Vagina (tissue), 2 donors: ENCODE results near the gene CASP10. TPM values are rescaled to one million over a fixed set of nuclear protein-coding genes. Genes with fewer than 3 reads are reported as not detected.
"Not testable (repeated sequence)": the region's sequence is repeated elsewhere in the genome, so short reads cannot be mapped to it uniquely, and the experiment has no call there.

Experiments
- DNase-seq, 2 donors: peaks; one replicate each; pipeline ENCODE4 v3.0.0-alpha.2; 2017; ENCODE audit errors: extremely low spot score in 2 of 2
- H3K27ac ChIP-seq: fragments of 200-600 bp; sonication (generic); one replicate; pipeline ENCODE4 v1.5.1; 2019
- H3K27me3 ChIP-seq: fragments of 200-600 bp; sonication (generic); one replicate; pipeline ENCODE4 v1.5.1; 2019
- H3K36me3 ChIP-seq, 2 donors: fragments of 200-600 bp; sonication (generic); one replicate each; pipeline ENCODE4 v1.5.1; 2017 to 2019
- H3K4me1 ChIP-seq: fragments of 200-600 bp; sonication (generic); one replicate; pipeline ENCODE4 v1.5.1; 2019
- H3K4me3 ChIP-seq, 2 donors: fragments of 200-600 bp; sonication (generic); 1 replicate in 1 of 2; 2 replicates in 1 of 2; pipeline ENCODE4 v1.5.1; 2016 to 2019
- H3K9me3 ChIP-seq: fragments of 200-600 bp; sonication (generic); one replicate; pipeline ENCODE4 v1.5.1; 2019
- POLR2A ChIP-seq, 2 donors: fragments of 450-650 bp; IDR thresholded peaks; one replicate each; pipeline ENCODE4 v1.6.1; 2017; ENCODE audit warnings: antibody characterized with exemption in 2 of 2, mild to moderate bottlenecking in 2 of 2, moderate library complexity in 2 of 2
- POLR2AphosphoS5 ChIP-seq, 2 donors: sonication (generic); formaldehyde crosslinking; IDR thresholded peaks; one replicate each; pipeline ENCODE4 v1.9.0; 2017; ENCODE audit warnings: antibody characterized with exemption in 2 of 2, mild to moderate bottlenecking in 2 of 2, low read depth in 1 of 2; ENCODE audit not compliant: insufficient read depth in 1 of 2
- intact Hi-C: fragments of 100-400 bp; cut with DNase I; formaldehyde crosslinking; loops from one replicate; pipeline ENCODE4 v1.15.1; 2023
- total RNA-seq: library from RNA; depleted of rRNA; stranded (reverse); fragments of >200 nt; gene quantifications from one replicate; pipeline ENCODE4 v1.2.3, GENCODE V29; 2016
- TF ChIP-seq, protein P1 (sequence below), 3 experiments: fragments of 450-650 bp in 2 of 3; fragments of 200-600 bp in 1 of 3; sonication (generic) in 1 of 3; IDR thresholded peaks; one replicate each; pipeline ENCODE4 v1.5.1; 2017 to 2019; ENCODE audit warnings: antibody characterized with exemption in 3 of 3, mild to moderate bottlenecking in 2 of 3, moderate library complexity in 2 of 3

The CASP10 gene
- total RNA-seq, 1 donor from 2014 or later, result 8.3 TPM

DNA sequence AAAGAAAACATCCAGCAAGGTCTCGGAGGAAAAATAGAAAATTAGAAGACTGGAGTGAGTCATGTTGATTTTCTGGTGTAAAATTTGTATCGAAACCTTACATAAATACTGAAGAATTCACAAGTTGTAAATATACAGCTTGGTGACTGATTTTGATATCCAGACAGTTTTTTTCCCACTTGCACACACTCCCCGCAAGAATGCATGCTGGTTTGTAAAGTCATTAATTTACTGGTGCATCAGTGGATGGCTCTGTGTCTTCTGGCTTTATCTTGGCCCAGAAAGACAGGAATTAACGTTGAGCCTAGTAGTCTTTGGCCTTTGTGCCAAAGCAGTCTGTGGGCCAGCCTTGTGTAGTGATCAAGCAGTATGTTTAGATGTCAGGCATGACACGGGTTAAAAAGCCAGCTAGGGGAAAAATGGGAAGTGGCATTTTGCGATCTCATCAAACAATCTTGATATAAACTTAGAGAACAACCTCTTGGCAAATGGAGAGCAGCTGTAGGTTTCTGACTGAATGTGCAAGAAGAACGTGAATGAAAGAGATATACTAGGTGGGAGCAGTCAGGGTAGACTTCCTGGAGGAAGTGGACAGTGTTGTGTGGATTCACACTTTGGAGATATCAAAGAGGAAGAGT, 54.7 kb downstream of the CASP10 start:
- Histone ChIP-seq H3K4me1 (peaks cover 14% of the 10 kb centered on the region), H3K36me3 (no peaks in the 10 kb centered on the region), H3K27me3 (no peaks in the 10 kb centered on the region), H3K27ac (no peak overlapping the region), H3K9me3 (no peaks in the 10 kb centered on the region), H3K4me3 (no peak overlapping the region)
- intact Hi-C loops, result loop anchor here (10.0 kb wide), 1 partner anchor 127 kb away; no protein-coding TSS in a partner anchor
- DNase-seq, result peak in 1 of 2 donors; percentile 60
- TF ChIP-seq, protein P1, sequence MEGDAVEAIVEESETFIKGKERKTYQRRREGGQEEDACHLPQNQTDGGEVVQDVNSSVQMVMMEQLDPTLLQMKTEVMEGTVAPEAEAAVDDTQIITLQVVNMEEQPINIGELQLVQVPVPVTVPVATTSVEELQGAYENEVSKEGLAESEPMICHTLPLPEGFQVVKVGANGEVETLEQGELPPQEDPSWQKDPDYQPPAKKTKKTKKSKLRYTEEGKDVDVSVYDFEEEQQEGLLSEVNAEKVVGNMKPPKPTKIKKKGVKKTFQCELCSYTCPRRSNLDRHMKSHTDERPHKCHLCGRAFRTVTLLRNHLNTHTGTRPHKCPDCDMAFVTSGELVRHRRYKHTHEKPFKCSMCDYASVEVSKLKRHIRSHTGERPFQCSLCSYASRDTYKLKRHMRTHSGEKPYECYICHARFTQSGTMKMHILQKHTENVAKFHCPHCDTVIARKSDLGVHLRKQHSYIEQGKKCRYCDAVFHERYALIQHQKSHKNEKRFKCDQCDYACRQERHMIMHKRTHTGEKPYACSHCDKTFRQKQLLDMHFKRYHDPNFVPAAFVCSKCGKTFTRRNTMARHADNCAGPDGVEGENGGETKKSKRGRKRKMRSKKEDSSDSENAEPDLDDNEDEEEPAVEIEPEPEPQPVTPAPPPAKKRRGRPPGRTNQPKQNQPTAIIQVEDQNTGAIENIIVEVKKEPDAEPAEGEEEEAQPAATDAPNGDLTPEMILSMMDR (IDR thresholded peaks at IDR 0.05), result no peak
- TF ChIP-seq POLR2A (IDR thresholded peaks at IDR 0.05), result no peak
- no peak for TF ChIP-seq POLR2AphosphoS5 (IDR thresholded peaks at IDR 0.05; ENCODE audit: insufficient read depth in 1 of 2, low read depth in 1 of 2)

DNA sequence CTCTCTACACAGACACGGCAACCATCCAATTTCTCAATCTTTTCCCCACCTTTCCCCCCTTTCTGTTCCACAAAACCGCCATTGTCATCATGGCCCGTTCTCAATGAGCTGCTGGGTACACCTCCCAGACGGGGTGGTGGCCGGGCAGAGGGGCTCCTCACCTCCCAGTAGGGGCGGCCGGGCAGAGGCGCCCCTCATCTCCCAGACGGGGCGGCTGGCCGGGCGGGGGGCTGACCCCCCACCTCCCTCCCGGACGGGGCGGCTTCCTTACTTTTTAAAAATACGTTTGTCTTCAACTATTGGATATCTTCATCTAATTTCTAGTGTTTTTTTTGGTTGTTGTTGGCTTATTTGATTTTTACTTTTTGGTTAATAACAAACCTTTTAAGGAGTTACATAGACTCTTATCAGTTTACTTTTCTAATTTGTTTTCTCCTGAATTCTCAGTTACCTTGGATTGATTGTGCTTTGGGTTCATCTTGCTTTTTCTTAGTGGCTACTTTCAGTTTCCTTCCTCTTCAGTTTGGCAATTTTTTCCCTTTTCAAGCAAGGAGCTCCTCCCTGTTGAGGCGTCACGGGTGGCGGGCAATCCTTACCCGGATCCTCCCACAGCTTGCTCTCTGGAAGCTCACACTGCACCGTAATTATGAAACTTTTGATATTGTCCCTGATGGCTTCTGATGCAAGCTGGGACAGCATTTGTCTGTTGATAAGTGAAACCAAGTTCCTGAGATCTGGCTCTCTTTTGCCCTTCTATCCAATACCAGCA, 56.4 kb downstream of the CASP10 start:
- H3K9me3 ChIP-seq, H3K4me3 ChIP-seq, H3K36me3 ChIP-seq, H3K27me3 ChIP-seq, H3K4me1 ChIP-seq: not testable (repeated sequence)
- intact Hi-C loops, result loop anchor here (10.0 kb wide), 1 partner anchor 125 kb away; no protein-coding TSS in a partner anchor
- peak overlapping the region; percentile 48 for H3K27ac ChIP-seq
- peak in 1 of 2 donors; percentile 87 for DNase-seq

DNA sequence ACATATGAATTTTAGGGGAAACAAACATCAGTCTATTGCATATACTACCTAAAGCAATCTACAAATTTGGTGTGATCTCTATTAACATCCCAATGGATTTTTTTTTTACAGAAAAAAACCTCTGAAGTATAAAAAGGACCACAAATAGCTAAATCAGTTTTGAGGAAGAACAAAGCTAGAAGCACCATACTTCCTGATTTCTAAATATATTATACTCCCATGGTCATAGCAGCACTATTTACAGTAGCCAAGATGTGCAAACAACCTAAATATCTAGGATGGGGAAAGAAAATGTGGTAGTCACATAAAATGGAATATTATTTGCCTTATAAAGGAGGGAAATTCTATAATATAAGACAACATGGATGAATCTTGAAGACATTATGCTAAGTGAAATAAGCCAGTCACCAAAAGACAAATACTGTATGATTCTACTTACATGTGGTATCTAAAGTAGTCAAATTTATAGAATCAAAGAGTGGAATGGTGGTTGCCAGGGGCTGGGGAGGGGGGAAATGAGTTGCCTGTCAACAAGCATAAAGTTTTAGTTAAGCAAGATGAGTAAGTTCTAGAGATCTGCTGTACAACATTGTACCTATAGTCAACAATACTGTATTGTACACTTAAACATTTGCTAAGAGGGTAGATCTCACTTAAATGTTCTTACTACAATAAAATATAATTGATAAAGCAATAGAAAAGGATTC, 59.8 kb downstream of the CASP10 start:
- Histone ChIP-seq H3K36me3 (no peaks in the 10 kb centered on the region), H3K4me1 (peaks cover 5% of the 10 kb centered on the region), H3K27me3 (no peaks in the 10 kb centered on the region), H3K27ac (no peak overlapping the region), H3K4me3 (no peak overlapping the region), H3K9me3 (no peaks in the 10 kb centered on the region)
- intact Hi-C loops, result no loop called here
- TF ChIP-seq POLR2AphosphoS5 (IDR thresholded peaks at IDR 0.05; ENCODE audit: insufficient read depth in 1 of 2, low read depth in 1 of 2), result no peak
- TF ChIP-seq POLR2A (IDR thresholded peaks at IDR 0.05), result no peak
- TF ChIP-seq, protein P1 (IDR thresholded peaks at IDR 0.05), result no peak
- DNase-seq, result peak in 1 of 2 donors; percentile 20

DNA sequence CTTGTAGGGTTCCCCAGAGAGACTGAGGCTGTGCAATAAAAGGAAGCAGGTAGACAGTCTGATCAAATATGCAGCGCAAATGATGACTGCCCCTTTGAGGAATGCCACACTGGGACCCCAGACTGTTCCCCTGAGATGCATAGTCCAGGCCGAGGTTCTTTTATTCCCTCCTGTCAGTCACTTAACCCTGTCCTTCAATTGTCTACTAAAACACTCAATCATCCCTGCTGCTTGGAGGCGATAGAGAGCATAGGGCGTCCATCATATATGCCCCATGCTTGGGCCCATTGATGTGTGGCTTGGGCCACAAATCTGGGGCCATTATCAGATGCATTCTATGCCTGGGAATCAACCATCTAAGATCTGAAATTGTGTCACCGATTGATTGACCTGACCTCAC, 61.9 kb downstream of the CASP10 start:
- no peak overlapping the region for H3K4me3 ChIP-seq
- intact Hi-C loops, result no loop called here
- no peaks in the 10 kb centered on the region for H3K36me3 ChIP-seq
- no peaks in the 10 kb centered on the region for H3K9me3 ChIP-seq
- peak in 1 of 2 donors; percentile 47 for DNase-seq
- no peak overlapping the region for H3K27ac ChIP-seq
- H3K4me1 ChIP-seq, result no peaks in the 10 kb centered on the region
- no peaks in the 10 kb centered on the region for H3K27me3 ChIP-seq
- TF ChIP-seq POLR2A (IDR thresholded peaks at IDR 0.05) (no peak), POLR2AphosphoS5 (IDR thresholded peaks at IDR 0.05; ENCODE audit: insufficient read depth in 1 of 2, low read depth in 1 of 2) (no peak)
- TF ChIP-seq, protein P1 (IDR thresholded peaks at IDR 0.05), result no peak

DNA sequence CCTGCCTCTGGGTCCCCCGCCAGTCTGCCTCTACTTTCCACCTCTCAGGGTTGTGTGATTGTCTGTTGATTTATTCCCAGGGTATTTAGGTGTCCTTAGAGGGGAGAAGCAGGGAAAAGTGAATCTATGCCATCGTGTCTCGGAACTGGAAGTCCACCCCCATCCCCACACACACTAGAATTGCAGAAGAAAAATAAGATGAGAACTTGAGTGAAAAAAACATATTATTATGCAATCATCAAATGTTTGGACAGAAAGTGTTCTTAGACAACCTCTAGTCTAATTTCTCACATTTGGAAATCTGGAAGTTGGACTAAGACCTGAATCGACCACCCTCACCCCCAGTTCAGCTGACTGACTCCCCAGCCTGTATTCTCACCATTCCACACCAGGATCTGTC, 63.3 kb downstream of the CASP10 start:
- peak in 1 of 2 donors; percentile 20 for DNase-seq
- intact Hi-C loops, result no loop called here
- Histone ChIP-seq H3K27ac (no peak overlapping the region), H3K27me3 (no peaks in the 10 kb centered on the region), H3K4me3 (no peak overlapping the region), H3K4me1 (no peaks in the 10 kb centered on the region), H3K36me3 (no peaks in the 10 kb centered on the region), H3K9me3 (no peaks in the 10 kb centered on the region)
- TF ChIP-seq POLR2AphosphoS5 (IDR thresholded peaks at IDR 0.05; ENCODE audit: insufficient read depth in 1 of 2, low read depth in 1 of 2), result no peak
- TF ChIP-seq, protein P1 (IDR thresholded peaks at IDR 0.05), result no peak
- TF ChIP-seq POLR2A (IDR thresholded peaks at IDR 0.05), result no peak
